ENCODE results near the gene AQP10.
"Not testable (repeated sequence)": the region's sequence is repeated elsewhere in the genome, so short reads cannot be mapped to it uniquely, and the experiment has no call there.

AQP10 gene

DNA sequence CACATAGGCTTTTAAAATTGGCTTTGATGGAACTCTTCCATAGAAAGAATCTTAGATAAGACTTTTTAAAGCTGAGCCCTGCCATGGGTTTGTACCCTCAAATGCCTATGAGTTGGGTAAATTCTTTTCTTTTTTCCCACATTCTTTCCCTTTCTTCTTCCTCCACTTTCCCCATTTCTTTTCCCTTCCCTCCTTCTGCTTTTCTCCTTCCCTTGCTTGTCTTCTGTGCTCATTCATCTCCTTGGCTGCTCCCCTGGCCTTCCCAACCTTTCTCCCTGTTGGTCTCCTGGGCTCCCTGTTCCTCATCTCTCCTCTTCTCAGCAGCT lies 679 bp downstream of the AQP10 start:
- FAIRE-seq, result not testable (repeated sequence)

DNA sequence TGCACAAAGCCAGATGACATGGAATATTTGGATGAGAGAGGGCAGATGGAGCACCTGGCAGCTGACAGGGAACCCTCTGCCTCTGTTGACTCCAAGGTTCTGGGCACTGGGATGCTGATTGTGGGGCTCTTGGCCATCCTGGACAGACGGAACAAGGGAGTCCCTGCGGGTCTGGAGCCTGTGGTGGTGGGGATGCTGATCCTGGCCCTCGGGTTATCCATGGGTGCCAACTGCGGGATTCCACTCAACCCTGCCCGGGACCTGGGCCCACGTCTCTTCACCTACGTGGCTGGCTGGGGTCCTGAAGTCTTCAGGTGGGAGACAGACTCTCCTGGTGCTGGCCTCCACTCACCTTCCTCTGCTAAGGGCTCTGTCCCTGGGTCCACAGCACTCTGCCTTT lies 2.6 kb downstream of the AQP10 start:
- FAIRE-seq, result no peak

More for the DNA sequence above, 679 bp downstream of the AQP10 start:
- not testable (repeated sequence) for DNase-seq (ENCODE audit: insufficient read length, low spot score)

DNA sequence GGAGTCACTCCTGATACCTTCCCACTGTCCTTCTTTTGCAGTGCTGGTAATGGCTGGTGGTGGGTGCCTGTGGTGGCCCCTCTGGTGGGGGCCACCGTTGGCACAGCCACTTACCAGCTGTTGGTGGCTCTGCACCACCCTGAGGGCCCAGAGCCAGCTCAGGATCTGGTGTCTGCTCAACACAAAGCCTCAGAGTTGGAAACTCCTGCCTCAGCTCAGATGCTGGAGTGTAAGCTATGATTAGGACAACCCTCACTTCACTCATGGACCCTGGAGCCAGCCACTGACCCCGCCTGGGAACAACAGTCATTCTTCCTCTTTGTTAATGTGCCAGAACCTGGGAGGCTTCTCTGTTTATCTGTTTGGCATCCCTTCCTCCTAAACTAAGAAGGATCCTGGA lies 3.3 kb downstream of the AQP10 start:
- FAIRE-seq (no peak), DNase-seq (ENCODE audit: insufficient read length, low spot score) (no peak)

More for the DNA sequence above, 2.6 kb downstream of the AQP10 start:
- DNase-seq (ENCODE audit: insufficient read length, low spot score), result no peak

DNA sequence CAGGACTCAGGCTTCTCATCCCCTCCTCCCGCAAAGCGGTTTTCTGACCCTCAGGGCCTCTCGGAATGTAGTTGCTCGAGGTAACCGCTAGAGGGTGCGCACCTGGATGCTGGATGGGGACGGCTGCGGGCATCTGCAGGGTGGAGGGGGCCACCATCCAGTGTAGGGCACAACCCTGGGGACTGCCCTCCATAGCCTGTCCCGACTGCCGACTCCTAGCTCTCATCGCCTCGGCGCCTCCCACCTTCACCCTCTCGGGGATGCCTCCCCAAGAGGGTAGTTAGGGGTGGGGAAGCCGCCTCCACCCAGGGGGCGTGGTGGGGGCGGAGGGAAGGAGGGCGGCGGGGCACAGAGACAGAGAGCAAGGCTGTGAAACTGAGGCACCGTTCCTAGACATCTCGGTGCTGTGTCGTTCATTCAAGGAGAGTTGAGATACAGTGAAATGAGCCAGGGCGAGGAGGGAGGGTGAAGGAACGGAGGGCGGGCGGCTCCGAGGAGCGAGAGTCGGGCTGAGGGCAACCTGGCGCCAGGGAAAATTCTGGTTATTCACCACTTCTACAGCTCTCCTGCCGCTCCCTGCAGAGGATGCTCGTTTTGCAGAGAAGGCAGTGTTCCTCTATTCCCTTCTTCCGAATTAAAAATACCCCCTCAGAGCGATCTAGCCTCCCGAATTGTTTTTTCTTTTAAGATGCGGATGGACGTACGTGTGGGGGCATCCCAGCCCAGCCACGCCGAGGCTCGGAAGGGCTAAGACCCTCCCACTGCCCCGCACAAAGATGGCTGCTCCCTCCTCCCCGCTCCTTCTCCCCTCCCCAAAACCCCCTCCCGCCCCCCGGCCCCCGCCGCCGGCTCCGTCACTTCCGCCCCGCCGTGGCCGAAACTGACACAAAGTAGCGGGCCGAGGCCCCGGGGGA lies 4.0 kb downstream of the AQP10 start, which contains the start of gene ATP8B2:
Gene ATP8B2, plus strand, starts transcription at position 857 of the 914 bp plus-strand sequence. CDS start 2,617 bp downstream, outside the sequence.
- DNase-seq (ENCODE audit: insufficient read length, low spot score) (peak; percentile 85), FAIRE-seq (peak; percentile 81)

DNA sequence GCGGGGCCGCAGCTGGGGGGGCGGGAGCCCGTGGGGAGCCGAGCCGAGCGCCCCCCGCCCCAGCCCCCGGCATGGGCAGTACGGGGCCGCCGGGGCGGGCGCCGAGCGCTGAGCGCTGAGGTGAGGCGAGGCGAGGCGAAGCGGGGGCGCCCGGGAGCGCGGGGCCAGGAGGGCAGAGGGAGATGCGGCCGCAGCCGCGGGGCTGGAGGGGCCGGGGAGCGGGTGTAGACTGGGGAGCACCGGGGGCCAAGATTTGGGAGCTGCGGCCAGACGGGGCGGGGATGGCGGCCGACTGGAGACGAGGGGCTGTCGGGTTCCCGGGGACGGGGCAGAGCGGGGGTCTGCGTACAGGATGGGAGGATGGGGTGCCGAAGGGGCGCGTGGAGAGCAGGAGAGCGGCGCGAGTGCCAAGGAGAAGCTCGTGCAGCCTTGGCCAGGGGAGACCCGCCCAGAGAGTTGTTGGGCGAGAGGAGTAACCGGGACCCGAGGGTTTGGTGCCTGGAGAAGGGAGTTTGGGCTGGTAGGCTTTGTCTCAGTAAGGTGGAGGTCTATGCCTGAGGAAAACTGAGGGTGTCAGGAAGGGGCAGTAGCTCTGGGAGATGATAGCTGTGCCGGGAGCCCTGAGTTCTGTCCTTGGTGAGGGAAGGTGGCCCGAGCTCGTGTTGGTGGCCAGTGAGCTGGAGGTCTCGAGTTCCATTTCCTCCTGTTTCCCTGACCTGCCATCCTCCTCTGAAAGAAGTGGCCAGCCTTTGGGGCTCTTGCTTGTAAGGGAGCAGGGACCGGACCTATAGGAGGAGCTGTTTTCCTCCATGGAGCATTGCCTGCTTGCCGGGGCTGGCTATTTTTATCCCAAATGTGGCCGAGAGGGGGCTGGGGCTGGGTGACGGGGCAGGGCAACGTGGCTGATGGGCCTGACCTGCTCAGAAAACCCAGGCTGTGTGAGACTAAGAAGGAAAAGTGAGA lies 5.0 kb downstream of the AQP10 start:
- FAIRE-seq (peak; percentile 78), DNase-seq (ENCODE audit: insufficient read length, low spot score) (no peak)

DNA sequence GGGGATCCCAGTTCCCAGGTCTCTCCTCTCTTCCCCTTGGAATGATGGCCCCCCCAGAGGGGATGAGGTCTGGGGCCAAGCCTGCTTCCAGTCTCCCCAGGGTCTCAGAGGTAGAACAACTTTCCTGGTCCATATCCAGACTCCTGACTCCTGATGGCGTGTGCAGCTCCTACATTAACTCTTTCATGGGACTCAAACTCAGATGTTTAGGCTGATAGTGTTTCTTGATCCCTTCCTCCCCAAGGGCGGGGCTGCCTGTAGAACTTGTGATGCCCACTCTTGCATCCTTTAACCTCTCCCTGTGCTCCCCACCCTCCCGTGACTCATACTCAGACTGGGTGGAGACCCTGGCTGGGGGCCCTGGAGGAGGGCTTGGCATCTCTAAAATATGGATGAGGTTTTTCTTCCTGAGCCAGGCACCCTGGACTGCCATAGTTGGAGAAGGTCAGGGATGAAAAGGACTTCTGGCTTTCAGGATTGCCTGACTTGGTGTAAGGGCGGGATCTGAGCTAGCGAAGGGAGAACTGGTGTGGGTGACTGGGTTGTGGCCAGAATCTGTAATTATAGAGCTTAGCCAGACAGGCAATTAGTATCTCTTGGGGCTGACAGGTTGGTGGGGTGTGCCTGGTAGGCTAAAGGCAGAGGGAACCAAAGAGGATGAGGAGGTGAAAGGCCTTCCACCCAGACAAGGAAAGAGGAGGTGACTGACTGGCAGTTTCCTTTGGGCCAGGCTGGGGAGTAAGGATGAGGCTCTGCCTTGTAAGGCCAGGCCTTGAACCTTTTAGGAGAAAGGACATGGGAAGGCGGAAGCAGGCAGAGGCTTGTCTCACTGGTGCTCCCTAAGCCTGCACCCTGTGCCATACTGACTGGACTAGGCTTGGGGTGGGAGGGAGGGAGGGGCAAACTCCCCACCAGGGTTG lies 5.9 kb downstream of the AQP10 start:
- FAIRE-seq (no peak), DNase-seq (ENCODE audit: insufficient read length, low spot score) (no peak)

DNA sequence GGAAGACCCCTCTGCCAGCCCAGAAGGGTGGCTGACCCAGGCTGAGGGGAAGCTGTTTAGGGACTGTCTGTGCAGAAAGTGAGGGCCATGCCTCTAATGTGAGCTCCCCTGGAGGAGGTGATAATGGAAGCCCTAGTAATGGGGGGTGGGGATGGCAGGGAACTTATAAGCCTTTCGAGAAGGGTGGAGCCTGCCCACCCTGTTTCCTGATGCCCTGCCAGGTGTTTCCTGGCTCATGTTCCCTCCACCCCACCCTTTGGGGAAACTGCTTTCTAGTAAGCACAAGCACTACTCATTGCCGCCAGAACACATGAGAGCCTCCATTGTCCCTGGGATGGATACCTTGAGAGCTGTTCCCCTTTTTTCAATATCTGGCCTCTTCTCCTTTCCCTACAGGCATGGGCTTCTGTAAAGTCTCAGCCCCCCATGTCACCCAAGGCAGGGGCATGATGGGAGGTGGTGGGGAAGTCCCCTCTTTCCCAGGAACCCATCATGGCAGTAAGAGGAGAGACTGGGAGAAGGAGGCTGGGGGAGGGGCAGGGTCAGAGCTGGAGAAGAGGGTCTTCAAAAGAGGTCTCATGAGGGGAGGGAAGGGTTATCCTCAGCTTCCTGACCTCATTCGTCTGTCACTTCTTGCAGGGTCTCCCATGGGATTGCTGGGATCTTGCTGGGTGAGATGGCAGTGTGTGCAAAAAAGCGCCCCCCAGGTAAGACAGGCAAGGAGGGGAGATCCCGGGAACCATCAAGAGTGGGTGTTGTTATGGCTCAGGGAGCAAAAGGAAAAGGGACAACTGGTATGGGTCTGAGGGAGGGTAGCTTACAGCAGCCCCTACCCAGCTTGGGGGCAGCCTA lies 6.8 kb downstream of the AQP10 start:
- DNase-seq (ENCODE audit: insufficient read length, low spot score) (peak; percentile 33), FAIRE-seq (peak; percentile 45)

DNA sequence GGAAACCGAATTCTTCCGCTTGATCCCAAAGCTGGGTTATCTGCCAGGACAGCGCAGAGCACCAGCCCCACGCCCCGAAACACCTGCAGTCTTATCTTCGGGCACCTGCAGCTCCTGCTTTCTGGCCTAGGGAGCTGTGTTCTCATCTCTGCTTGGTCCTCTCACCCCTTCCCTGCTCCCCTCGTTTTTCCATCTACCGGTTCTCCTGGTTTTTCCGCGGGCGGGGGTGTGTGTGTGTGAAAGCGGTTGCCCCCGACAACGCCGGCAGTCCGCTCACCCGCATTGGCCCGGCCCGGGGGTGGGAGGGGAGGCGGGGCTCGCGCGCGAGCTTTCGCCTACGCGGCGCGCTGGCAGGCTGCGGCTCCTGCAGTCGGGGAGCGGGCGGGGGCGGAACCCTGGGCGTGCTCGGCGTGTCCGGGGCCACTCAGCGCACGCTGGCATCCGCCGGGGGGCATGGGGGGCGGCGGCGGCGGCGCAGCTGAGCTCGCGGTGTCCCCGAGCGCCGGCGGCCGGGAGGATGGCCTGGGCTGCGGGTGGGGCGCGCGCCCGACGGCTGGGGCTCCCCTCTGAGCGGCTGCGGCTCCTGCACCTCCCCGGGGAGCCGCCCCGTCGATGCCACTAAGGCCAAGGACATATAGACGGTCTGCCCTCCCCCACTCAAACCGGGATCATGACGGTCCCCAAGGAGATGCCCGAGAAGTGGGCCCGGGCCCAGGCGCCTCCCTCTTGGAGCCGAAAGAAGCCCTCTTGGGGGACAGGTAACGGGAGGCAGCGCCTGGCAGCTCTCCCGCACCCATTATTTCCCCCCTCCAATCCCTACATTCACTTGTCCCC lies 7.6 kb downstream of the AQP10 start:
- FAIRE-seq (no peak), DNase-seq (ENCODE audit: insufficient read length, low spot score) (peak; percentile 61)

DNA sequence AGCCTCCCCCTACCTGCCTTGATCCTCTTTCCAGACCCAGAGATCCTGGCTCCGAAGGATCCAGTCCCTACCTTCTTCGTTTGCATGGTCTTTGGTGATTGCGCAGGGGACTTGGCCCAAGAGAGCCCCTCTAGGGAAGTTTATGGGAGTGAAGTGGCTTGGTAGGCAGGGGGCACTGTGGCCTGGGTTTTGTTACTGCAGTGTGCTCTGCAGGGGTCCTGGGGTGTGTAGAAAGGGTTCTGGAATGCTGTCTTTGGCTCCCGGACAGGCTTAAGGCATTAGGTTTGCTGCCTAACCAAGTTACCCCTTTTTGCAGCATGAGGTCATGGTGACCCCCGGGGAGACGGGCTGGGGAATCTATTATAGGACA lies 8.2 kb downstream of the AQP10 start:
- FAIRE-seq (no peak), DNase-seq (ENCODE audit: insufficient read length, low spot score) (no peak)

DNA sequence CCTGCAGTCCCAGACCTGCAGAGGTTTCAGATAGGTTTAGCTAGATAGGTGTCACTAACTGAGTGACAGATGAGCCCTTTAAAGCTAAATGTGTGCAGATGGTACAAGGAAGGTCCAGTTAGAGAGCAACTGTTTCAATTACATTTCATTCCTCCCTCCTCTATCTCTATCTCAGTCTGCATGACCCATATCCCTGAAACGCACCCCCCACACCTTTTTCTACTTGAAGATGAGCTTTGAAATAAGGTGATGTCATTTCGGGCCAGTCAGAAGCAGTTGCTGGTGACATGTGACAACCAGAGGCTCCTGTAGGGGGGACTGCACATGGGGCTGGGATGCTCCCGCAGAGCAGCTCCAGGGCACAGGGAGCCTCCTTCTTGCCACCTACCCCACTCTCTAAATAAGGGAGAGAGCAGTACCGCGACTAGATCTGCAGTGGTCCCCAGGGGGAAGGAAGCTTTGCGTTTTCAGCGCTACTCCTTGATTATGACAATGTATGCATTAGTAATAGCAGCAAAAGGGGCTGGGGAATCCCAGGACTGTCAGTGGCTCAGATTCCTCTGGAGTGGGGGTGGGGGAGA lies 8.7 kb downstream of the AQP10 start:
- no peak for FAIRE-seq
- DNase-seq (ENCODE audit: insufficient read length, low spot score), result no peak

DNA sequence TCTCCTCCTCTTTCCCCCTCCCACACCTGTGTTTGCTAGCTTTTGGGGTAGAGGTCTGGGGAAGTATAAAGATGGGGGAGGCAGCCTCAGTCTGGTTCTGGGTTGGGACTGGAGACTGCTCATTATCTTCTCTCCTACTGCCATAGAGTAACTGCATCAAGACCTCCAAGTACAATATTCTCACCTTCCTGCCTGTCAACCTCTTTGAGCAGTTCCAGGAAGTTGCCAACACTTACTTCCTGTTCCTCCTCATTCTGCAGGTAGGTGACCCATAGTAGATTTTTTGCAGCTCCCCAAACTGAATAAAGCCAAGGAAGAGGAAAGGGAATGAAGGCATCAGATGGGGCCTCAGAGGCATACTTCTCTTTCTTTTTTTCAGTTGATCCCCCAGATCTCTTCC lies 9.8 kb downstream of the AQP10 start:
- DNase-seq (ENCODE audit: insufficient read length, low spot score) (no peak), FAIRE-seq (no peak)

DNA sequence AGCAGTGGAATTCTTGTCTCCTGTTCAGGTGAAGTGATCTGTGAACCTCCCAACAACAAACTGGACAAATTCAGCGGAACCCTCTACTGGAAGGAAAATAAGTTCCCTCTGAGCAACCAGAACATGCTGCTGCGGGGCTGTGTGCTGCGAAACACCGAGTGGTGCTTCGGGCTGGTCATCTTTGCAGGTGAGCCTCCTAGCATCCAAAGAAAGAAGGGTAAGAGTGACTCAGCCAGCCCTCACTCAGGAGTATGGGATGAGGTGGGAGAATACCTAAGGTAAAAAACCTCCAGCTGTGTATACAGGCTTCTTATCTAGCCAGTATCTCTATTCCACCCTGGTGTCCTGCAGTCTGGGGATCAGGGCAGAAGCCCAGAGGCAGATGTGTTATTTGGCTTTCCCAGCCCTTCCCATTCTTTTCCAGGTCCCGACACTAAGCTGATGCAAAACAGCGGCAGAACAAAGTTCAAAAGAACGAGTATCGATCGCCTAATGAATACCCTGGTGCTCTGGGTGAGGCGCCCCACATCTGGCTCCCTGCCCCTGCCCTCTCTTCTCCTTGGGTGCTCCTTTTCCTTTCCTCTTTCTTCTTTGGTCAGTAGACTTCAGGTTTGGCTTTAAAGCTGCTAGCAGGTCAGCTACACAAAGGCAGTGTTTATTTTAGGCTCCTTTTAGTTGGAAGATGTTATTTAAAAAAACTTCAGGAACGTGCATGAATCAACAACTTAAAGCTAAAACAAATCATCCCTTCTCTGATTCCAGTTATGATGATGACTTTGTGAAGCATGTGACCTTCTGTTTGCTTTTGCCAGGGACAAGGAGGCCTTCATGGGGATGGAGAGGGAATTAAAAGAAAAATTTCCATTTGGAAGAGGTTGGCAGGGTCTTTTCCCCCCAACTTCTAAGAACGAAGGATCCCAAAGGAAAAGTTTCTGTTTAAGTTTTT lies 13.5 kb downstream of the AQP10 start:
- DNase-seq (ENCODE audit: insufficient read length, low spot score) (no peak), FAIRE-seq (no peak)

DNA sequence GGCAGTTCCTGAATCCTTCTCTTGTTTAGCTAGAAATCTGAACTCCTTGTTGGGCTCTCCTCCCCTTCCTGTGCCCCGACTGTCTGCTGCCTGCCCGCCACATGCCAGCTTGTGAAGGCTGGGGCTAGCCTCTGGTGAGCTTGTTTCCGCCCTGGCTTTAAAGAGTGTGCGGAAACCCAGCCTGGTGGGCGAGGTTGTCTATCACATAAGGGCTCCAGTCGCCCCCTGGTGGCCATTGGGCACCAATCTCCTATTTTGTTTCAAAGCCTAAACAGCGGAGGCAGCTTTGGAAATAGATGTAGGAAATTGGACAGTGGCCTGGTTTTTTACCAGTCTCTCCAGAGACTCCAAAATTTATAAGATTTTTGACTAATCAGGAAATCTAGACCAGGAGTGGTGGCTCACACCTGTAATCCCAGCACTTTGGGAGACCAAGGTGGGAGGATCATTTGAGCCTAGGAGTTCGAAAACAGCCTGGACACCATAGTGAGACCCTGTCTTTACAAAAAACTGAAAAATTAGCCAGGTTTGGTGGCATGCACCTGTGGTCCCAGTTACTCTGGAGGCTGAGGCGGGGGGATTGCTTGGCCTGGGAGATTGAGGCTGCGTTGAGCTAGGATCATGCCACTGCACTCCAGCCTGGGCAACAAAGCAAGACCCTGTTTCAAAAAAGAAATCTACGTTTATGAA lies 14.3 kb downstream of the AQP10 start:
- peak; percentile 90 for DNase-seq (ENCODE audit: insufficient read length, low spot score)
- peak; percentile 89 for FAIRE-seq

DNA sequence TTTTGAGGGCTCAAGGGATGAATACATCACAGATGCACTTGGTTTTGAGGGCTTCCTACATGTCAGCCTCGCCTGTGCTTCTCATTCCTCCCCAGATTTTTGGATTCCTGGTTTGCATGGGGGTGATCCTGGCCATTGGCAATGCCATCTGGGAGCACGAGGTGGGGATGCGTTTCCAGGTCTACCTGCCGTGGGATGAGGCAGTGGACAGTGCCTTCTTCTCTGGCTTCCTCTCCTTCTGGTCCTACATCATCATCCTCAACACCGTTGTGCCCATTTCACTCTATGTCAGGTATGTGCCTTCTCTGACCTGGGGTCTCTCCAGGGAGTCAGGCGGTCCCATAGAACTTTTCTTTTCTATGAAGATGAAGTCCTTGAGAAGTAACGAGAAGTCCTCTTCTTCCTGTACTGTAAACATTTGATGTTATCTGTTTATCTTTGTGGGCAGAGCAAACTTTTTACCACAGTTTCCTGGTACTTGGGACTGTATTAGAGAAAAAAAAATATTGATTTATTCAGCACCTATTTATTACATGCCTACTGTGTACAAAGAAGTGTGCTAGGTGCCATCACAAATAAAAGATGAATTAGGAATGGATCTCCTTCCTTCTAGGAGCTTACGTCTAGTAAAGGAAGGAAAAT lies 16.5 kb downstream of the AQP10 start:
- no peak for FAIRE-seq

DNA sequence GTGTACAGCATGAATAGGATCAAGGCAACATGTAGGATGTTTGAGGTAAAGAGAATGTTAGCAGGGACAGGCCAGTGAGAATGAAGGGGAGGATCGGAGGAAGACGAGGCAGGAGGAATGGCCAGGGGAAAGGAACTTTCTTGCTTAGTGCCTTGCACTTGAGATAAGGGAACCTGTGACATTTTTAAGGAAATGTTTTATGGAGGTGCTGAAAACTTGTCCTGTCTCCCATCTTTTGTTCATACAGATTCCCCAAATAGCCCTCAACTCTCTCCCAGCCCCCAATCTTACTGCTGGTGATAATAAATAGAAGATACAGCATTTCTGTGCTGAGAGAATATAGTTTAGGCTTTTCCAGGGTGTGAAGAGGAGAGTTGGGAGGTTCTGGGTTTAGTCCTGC lies 18.0 kb downstream of the AQP10 start:
- DNase-seq (ENCODE audit: insufficient read length, low spot score) (no peak), FAIRE-seq (no peak)

More for the DNA sequence above, 16.5 kb downstream of the AQP10 start:
- no peak for DNase-seq (ENCODE audit: insufficient read length, low spot score)

DNA sequence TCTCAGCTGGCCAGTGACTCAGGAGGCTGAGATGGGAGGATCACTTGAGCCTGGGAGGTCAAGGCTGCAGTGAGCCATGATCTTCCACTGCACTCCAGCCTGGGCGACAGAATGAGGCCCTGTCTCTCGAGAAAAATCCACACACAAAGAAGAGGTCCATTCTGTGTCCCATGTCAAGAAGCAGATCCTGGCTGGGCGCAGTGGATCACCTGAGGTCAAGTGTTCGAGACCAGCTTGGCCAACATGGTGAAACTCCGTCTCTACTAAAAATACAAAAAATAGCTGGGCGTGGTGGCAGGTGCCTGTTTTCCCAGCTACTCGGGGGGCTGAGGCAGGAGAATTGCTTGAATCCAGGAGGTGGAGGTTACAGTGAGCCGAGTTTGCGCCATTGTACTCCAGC lies 20.5 kb downstream of the AQP10 start:
- not testable (repeated sequence) for FAIRE-seq; DNase-seq (ENCODE audit: insufficient read length, low spot score)

Data from GM19239 (cell line).